Skin of body (tissue), 2 donors: ENCODE measurements around the gene ADM2. TPM values are rescaled to one million over a fixed set of nuclear protein-coding genes. Genes with fewer than 3 reads are reported as not detected.
"Not testable (repeated sequence)": the region's sequence is repeated elsewhere in the genome, so short reads cannot be mapped to it uniquely, and the experiment has no call there.

Source experiments
- DNase-seq: peaks from one replicate; lab custom pipeline; 2025; lab: John Stamatoyannopoulos, UW
- total RNA-seq: library from RNA; depleted of rRNA; stranded (reverse); fragments of >200 nt; gene quantifications from one replicate; pipeline ENCODE4 v1.2.3, GENCODE V29; 2014

Gene ADM2, protein sequence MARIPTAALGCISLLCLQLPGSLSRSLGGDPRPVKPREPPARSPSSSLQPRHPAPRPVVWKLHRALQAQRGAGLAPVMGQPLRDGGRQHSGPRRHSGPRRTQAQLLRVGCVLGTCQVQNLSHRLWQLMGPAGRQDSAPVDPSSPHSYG
- total RNA-seq = 0.39 TPM

GRCh38 chr22:50481440-50482106, at the start of gene ADM2:
Gene ADM2 (plus strand): TSS chr22:50481543. CDS start chr22:50481848, 305 bp downstream.
- DNase-seq = no peak

DNA sequence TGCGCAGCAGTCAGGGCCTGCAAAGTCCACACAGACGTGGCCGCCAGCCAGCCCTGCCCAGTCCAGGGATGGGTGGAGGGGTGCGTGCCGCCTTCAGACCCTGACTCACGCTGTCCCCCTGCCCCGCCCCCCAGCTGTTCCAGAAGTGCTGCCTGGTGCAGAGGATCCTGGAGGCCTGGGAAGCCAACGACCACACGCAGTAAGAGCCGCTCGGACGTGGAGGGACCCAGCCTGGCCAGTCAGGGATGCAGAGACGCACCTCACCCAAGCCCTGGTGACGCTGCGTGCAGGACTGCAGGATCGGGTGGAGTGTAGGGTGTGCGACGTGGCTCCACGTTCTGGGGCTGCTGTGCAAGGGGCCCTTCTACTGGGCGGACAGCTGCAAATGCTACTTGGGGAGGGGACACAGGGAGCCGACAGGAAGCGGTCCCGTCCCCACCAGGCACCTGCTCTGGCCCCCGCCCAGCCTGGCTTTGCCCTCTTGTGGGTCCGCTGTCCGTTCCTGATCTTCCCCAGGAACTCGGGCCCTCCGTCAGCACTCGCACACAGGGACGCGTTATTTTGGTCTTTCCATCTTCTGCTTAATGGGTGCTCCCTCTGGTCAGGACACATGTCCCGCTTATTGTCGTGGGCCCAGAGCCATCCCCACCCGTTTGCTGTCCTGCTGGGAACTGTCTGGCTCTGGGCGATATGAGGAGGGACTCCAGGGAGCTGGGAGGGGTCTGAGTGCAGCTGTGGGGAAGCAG, 49.0 kb upstream of the ADM2 start:
- DNase-seq = no peak

- DNase-seq = not testable (repeated sequence)
Measured at GRCh38 chr22:50432877-50433510, 48.3 kb upstream of the ADM2 start.

- DNase-seq = no peak
Measured at GRCh38 chr22:50434849-50435248, 46.5 kb upstream of the ADM2 start.

DNA sequence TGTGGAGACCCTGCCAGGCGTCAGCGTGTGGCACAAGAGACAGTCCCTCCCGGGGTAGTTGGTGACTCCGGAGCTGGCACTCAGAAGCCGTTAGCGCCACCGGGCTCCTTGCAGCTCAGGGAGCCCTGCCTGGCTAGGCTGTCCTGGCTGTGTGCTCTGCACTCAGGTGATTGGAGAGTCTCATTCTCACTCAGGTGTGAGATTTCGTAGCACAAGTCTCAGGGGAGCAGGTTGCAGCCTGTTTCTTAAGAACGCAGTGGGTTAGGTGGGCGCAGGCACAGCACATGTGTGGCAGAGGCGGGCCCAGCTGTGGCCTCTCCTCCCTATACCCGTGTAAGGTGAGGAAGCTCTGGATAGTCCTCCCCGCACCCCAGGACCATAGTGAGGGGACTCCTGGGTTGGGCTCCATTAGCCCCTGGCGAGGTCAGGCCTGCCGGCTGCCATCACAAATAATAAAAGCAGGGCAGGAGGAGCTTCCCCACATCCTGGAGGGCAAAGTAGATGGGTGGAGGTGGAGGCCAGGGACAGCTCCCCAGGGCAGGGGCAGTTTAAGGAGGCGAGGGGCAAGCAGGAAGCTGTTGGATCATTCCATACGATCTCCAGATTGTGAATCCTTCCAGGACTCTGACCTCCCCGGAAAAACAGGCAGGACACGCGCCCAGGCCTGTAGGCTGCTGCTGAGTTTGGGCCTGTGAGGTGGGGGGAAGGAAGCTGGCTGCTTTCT, 45.9 kb upstream of the ADM2 start:
- no peak for DNase-seq

GRCh38 chr22:50436015-50436830, 45.1 kb upstream of the ADM2 start:
- no peak for DNase-seq

- no peak for DNase-seq
Measured at GRCh38 chr22:50436841-50437341, 44.5 kb upstream of the ADM2 start.

GRCh38 chr22:50437511-50438304, 43.6 kb upstream of the ADM2 start:
- no peak for DNase-seq

- no peak for DNase-seq
Measured at GRCh38 chr22:50438305-50439275, 42.8 kb upstream of the ADM2 start.

GRCh38 chr22:50439314-50439870, 42.0 kb upstream of the ADM2 start:
- DNase-seq = no peak

DNA sequence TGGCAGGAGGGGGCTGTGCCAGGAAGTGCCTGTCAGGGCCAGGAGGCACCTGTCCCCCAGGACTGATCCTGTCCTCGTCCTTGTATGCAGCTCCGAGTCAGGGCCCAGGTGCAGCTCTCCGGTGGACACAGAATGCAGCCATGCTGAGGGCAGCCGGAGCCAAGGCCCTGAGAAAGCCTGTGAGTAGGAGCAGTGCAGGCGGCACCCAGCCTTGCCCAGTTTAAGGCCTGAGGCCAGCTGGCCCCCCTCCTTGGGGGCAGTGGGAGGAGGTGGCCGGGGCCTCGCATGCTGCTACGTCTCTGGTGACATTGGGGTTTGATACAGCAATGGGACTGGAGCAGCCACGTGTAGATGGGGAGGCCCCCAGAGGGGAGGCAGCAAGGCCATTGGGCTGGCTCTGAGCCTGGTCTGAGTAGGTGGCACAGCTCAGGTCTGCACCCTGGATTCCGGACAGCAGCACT, 41.4 kb upstream of the ADM2 start:
- DNase-seq = no peak

DNA sequence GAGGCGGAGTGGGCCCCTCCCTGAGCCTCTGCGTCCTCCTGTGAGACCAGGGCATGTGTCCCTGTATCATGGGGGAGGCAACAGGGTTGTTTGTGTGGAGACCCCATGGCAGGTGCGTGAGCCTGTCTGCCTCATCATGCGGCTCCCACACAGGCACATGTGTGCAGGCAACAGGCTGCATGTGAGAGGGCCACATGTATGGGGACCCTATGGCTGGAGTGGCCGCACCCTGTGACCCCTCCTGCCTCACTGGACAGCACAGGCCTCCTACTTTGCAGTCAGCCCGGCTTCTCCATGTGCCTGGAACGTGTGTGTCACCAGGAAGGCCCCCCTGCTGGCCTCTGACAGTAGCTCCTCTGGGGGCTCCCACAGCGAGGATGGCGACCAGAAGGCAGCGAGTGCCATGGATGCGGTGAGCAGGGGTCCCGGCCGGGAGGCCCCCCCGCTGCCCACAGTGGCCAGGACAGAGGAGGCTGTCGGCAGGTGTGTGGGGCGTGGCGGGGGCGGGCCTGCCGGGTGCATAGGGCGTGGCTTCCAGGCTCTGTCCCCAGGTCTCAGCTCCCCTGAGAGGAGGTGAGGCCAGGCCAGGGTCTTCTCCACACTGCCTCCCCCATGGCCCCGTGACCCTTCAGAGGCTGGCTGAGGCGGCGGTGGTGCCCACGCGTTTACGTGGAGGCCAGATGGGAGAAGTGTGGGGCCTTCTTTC, 40.6 kb upstream of the ADM2 start:
- DNase-seq = no peak

- no peak for DNase-seq
Measured at GRCh38 chr22:50441428-50441993, 39.8 kb upstream of the ADM2 start.

DNA sequence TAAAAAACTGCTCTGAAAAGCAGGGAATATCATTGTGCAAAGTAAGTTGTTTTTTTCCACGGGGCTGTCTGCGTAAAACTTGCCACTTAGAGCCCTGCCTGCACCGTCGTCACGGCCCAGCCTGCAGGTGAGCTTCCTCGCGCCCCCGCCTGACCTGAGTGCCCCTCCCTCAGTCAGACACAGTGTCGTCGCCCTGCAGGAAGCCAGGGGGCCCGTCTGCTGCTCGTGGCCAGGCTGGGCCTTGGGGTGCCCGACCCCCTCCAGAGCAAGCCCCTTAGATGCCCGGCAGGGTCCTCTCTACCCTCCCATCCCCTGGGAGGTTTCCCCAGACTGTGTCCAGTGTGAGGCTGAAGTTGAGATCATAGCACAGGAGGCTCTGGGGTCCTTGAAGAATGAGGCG, 38.1 kb upstream of the ADM2 start:
- no peak for DNase-seq

- no peak for DNase-seq
Measured at GRCh38 chr22:50443801-50444625, 37.3 kb upstream of the ADM2 start.

DNA sequence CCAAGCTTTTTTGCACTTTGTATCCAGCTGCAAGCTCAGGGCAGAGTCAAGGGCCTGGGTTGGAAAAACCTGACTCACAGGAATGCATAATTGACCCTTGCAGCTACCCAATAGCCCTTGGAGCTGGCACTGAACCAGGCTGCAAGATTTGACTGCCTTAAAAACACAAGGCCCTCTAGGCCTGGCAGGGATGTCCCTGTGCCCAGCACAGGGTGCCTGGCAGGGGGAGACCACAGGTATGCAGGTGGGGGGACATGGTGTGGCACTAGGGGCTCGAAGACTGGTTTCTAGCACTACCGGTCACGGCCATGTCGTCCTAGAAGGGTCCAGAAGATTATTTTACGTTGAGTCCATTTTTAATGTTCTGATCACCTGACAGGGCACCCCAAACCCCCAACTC, 36.7 kb upstream of the ADM2 start:
- DNase-seq = no peak
